Esophagus (tissue), 2 donors: ENCODE data around the gene PRSS56. TPM values are rescaled to one million over a fixed set of nuclear protein-coding genes. Genes with fewer than 3 reads are reported as not detected.

Source experiments
- H3K27ac ChIP-seq, 2 donors: one replicate each; pipeline ENCODE4 v1.5.1; 2013; ENCODE audit warnings: low read depth in 2 of 2, mild to moderate bottlenecking in 2 of 2, inconsistent platforms in 1 of 2, low read length in 1 of 2, moderate library complexity in 1 of 2
- H3K27me3 ChIP-seq, 2 donors: one replicate each; pipeline ENCODE4 v1.6.1; 2013; ENCODE audit warnings: low read length in 2 of 2, control low read depth in 1 of 2, mild to moderate bottlenecking in 1 of 2; ENCODE audit not compliant: insufficient read depth in 2 of 2, control insufficient read depth in 1 of 2
- H3K36me3 ChIP-seq, 2 donors: one replicate each; pipeline ENCODE4 v1.6.1; 2013; ENCODE audit warnings: low read length in 1 of 2; ENCODE audit not compliant: control insufficient read depth in 2 of 2, insufficient read depth in 2 of 2
- H3K4me1 ChIP-seq, 2 donors: one replicate each; pipeline ENCODE4 v1.6.1; 2013; ENCODE audit warnings: low read length in 1 of 2; ENCODE audit not compliant: control insufficient read depth in 2 of 2, insufficient read depth in 2 of 2
- H3K4me3 ChIP-seq, 2 donors: one replicate each; pipeline ENCODE4 v1.5.1; 2013; ENCODE audit warnings: low read length in 2 of 2, mild to moderate bottlenecking in 2 of 2, low read depth in 1 of 2, moderate library complexity in 1 of 2
- H3K9me3 ChIP-seq, 2 donors: one replicate each; pipeline ENCODE4 v1.6.1; 2013; ENCODE audit warnings: mild to moderate bottlenecking in 2 of 2, low read depth in 1 of 2, low read length in 1 of 2, moderate library complexity in 1 of 2; ENCODE audit not compliant: control insufficient read depth in 2 of 2, insufficient read depth in 1 of 2
- WGBS, 2 donors: extraction: QIAGEN DNeasy Blood & Tissue Kit; methylation state at CpG; one replicate each; pipeline ENCODE4 v1.1.7; 2013; 5-methylcytosine and 5-hydroxymethylcytosine counted together
- polyA plus RNA-seq, 2 donors: library from polyadenylated mRNA; stranded (reverse); fragments of 200-250 nt; gene quantifications; one replicate each; pipeline ENCODE4 v1.2.3, GENCODE V29; 2013
- donor health status: healthy with polysubstance abuse.
- donor health status: Bipolar disorder and iron deficiency.

Gene PRSS56
- polyA plus RNA-seq: not detected

DNA sequence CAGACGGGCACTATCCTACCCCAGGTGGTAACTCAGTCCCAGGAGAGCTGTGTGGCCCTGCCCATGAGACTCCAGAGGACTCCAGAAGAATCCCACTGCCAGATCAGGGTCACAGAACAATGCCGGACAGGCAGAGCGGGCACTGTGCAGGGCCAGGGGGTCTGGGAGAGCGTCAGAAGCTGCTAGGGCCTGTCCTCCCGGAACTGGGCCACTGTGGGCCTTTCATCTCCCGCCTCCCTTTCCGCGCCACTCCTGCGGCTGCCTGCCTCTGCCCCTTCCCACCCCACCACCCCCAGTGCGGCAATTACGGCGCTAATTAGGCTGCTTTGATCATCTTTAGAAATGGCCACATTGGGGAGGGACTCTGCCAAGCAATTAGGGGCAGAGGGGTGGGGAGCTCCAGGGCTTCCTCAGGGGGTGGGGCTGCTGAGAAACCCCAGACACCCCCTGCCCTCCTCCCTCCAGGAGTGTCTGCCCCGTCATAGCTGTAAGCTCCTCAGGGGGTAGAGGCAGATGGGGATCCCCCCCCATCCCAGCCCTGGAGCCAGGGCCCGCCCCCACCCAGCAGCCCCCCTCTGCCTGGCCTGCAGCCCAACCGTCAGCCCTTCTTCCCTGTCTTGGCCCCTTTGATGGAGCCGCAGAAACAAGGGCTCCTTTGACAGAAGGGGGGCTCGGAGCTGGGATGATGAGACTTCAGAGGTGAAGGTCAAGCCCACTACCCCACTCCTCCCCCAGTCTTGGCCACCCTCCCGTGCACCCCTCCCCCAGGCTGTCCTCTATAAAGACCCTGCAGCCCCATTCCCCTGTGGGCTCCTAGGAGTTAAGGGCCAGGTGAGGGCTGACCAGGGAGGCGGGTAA, at the start of gene PRSS56:
TSS of gene PRSS56 (plus strand) at position 808 of the 858 bp plus-strand sequence. CDS start 211 bp downstream, outside the sequence.
- peaks cover 3 to 11% of the 10 kb centered on the region in 2 donors for H3K4me1 ChIP-seq
- H3K4me3 ChIP-seq: no peak within 1 kb of the TSS
- 60 to 71% methylated on average over 18 to 19 of the region's 19 CpGs for WGBS, 2 donors
- no peak within 1 kb of the TSS for H3K27ac ChIP-seq
- no peaks in the 10 kb centered on the region for H3K36me3 ChIP-seq
- H3K27me3 ChIP-seq: peaks cover 0 to 24% of the 10 kb centered on the region in 2 donors
- no peaks in the 10 kb centered on the region for H3K9me3 ChIP-seq

DNA sequence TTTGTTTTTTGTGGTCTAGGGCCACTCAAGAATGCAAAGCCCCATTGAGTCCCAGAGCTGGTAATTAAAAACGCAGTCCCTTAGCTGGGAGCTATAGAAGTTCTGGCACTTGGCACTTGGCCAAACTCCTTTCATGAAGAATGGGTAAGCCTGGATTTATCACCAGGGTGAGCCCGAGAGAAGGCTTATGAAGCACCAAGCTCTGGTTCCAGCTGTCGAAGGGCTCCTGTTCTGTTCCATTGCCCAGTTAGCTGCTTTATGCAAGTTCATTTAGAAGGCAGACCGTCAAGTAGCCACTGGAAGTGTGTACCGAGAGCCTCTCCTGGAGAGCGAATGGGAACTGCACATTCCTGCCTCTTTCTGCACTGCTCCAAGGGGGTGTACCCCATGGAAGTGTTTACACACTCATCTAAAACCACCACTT, 46.7 kb upstream of the PRSS56 start:
- 19 to 27% methylated on average over 6 of the region's 6 CpGs for WGBS, 2 donors
- H3K4me3 ChIP-seq: no peak overlapping the region
- no peaks in the 10 kb centered on the region for H3K9me3 ChIP-seq
- H3K27me3 ChIP-seq: no peaks in the 10 kb centered on the region
- H3K4me1 ChIP-seq: no peaks in the 10 kb centered on the region
- no peak overlapping the region for H3K27ac ChIP-seq
- H3K36me3 ChIP-seq: no peaks in the 10 kb centered on the region

GRCh38 chr2:232476045-232476444, 44.1 kb upstream of the PRSS56 start:
- Histone ChIP-seq H3K9me3 (no peaks in the 10 kb centered on the region), H3K27ac (no peak overlapping the region), H3K27me3 (no peaks in the 10 kb centered on the region), H3K4me3 (no peak overlapping the region), H3K36me3 (no peaks in the 10 kb centered on the region), H3K4me1 (no peaks in the 10 kb centered on the region)
- WGBS, 2 donors: 67 to 70% methylated on average over 2 of the region's 2 CpGs

DNA sequence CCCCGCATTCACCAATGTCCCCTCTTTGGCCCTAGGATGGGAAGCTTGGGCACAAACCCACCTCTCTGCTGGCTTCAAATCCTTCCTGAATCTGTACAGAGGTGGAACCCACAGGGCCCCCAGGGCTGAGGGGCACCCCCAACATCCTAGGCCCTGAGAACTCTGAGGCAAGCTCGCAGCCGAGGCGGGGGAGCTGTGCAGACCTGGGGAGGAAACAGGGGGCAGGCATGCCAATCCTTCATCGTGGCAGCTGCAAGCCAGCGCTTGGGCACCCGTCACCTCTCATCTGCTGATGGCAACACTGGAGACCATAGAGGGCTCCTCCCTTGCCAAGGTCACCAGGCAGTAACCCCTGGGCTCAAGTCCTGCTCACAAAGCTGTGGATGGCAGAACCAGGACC, 43.4 kb upstream of the PRSS56 start:
- Histone ChIP-seq H3K4me1 (no peaks in the 10 kb centered on the region), H3K4me3 (no peak overlapping the region), H3K36me3 (no peaks in the 10 kb centered on the region), H3K27me3 (no peaks in the 10 kb centered on the region), H3K27ac (no peak overlapping the region), H3K9me3 (no peaks in the 10 kb centered on the region)
- WGBS, 2 donors: 88 to 90% methylated on average over 7 of the region's 7 CpGs

GRCh38 chr2:232477751-232478510, 42.3 kb upstream of the PRSS56 start:
- no peaks in the 10 kb centered on the region for H3K27me3 ChIP-seq
- no peaks in the 10 kb centered on the region for H3K9me3 ChIP-seq
- 85 to 89% methylated on average over 13 of the region's 13 CpGs for WGBS, 2 donors

DNA sequence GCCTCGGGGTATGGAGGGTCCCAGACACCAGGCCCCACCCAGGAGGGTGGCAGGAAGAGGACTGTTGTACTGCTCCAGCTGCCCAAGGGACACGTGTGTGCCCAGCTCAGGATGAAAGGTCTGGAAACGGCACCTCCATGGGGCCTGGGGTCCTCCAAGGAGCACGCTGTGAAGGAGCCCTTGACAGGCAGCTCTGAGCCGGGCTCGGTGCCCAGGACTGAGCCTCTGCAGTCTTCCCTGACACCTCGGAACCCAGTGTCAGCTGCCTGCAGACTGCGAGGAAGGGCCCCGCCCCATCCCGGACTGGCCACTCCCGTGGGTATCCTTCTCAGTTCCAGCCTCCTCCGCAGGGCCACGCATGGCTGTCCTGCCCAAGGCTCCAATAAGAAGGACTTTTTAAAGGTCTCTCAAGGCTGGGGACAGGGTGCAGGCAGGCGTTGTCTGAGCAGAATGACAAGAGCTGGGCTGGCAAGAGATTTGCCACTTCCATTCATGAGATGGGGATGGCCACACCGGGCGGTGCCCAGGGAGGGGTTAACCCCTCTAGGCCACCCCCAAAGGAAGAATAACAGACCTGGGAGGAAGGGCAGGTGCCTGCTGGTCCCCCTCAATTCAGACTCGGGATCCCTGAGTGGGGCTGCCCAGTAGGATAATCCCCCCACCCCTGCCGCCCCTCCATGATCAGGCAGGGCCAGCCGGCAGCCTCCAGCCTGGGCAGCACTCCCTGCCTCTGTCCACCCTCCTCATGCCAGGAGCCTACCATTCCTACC, 41.4 kb upstream of the PRSS56 start:
- Histone ChIP-seq H3K9me3 (no peaks in the 10 kb centered on the region), H3K36me3 (no peaks in the 10 kb centered on the region), H3K4me3 (no peak overlapping the region), H3K27ac (no peak overlapping the region), H3K27me3 (no peaks in the 10 kb centered on the region), H3K4me1 (no peaks in the 10 kb centered on the region)
- WGBS, 2 donors: 66% methylated on average over 17 to 19 of the region's 19 CpGs

More at GRCh38 chr2:232477751-232478510, 42.3 kb upstream of the PRSS56 start:
- Histone ChIP-seq H3K4me3 (no peak overlapping the region), H3K4me1 (no peaks in the 10 kb centered on the region), H3K36me3 (no peaks in the 10 kb centered on the region), H3K27ac (no peak overlapping the region)

DNA sequence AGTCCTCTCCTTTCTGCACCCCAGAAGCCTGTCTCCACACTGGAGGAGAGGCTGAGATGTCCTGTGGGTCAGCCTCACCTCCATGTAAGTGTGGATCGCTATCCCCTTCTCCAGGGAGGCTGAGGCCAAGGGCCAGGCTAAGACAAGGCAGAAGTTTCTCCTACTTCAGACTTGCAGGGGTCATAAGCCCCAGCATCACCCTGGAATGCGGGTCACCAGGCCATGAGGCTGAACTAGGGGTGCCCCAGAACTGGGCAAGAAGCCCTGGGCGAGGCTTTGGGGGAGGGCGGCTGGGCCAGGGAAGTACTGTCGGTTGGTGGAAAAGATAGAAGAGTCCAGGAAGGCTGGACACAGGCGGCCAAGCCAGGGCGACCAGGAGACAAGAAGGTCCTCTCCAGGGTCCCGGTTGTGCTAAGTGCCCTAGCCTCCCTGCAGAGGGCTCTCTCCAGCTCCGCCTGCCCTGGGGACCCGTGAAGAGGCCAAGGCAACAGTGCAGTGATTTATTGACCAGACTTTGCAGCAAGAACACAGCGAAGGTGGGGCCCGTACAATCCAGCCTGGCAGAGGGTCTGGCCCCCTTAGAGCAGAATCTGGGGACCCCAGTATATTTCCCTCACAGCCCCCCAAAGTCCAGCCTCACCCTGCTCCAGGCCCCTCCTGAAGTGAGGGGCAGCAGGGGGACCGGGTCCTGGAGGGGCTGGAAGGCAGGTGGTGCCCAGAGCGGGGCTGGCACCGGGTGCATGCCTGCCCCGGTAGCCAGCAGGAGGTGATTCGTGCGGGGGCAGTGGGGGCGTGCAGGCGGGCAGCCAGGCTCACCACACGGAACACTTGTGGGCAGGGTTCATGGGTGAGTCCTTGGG, 40.6 kb upstream of the PRSS56 start:
- H3K9me3 ChIP-seq: no peaks in the 10 kb centered on the region
- H3K27me3 ChIP-seq: no peaks in the 10 kb centered on the region
- H3K27ac ChIP-seq: no peak overlapping the region
- H3K4me1 ChIP-seq: no peaks in the 10 kb centered on the region
- no peaks in the 10 kb centered on the region for H3K36me3 ChIP-seq
- 68 to 76% methylated on average over 21 of the region's 21 CpGs for WGBS, 2 donors
- no peak overlapping the region for H3K4me3 ChIP-seq

- no peaks in the 10 kb centered on the region for H3K9me3 ChIP-seq
- 76 to 83% methylated on average over 26 of the region's 26 CpGs for WGBS, 2 donors
- no peak overlapping the region for H3K4me3 ChIP-seq
- no peaks in the 10 kb centered on the region for H3K4me1 ChIP-seq
- H3K27ac ChIP-seq: no peak overlapping the region
- H3K36me3 ChIP-seq: no peaks in the 10 kb centered on the region
- peaks cover 0 to 2% of the 10 kb centered on the region in 2 donors for H3K27me3 ChIP-seq
These were observed 39.7 kb upstream of the PRSS56 start for GRCh38 chr2:232480201-232481190.
